GM21360 (cell line): Measurements from ENCODE around the gene ARHGEF19.
"Not testable (repeated sequence)": the region's sequence is repeated elsewhere in the genome, so short reads cannot be mapped to it uniquely, and the experiment has no call there.

ENCODE experiments used
- ATAC-seq: cut with Tn5 transposase; IDR thresholded peaks from one replicate; pipeline ENCODE4 v1.9.1; 2021; ENCODE audit warnings: mild to moderate bottlenecking, moderate library complexity; ENCODE audit not compliant: unreplicated experiment

Gene ARHGEF19

GRCh38 chr1:16168144-16168495 is 44.3 kb downstream of the ARHGEF19 start:
- ATAC-seq, result not testable (repeated sequence)

- no peak for ATAC-seq
These were observed 44.9 kb downstream of the ARHGEF19 start for GRCh38 chr1:16167331-16168143.

GRCh38 chr1:16166117-16166516 is 46.3 kb downstream of the ARHGEF19 start:
- ATAC-seq, result no peak

- ATAC-seq, result no peak
These were observed 46.9 kb downstream of the ARHGEF19 start for GRCh38 chr1:16165548-16165947.

GRCh38 chr1:16165073-16165364 is 47.4 kb downstream of the ARHGEF19 start:
- ATAC-seq, result no peak

GRCh38 chr1:16164213-16165072 is 48.0 kb downstream of the ARHGEF19 start:
- no peak for ATAC-seq

GRCh38 chr1:16163608-16164212 is 48.7 kb downstream of the ARHGEF19 start:
- ATAC-seq, result not testable (repeated sequence)

GRCh38 chr1:16162163-16162822 is 50.2 kb downstream of the ARHGEF19 start:
- no peak for ATAC-seq

- ATAC-seq, result no peak
These were observed 50.7 kb downstream of the ARHGEF19 start for GRCh38 chr1:16161717-16162116.

- ATAC-seq, result no peak
These were observed 53.2 kb downstream of the ARHGEF19 start for GRCh38 chr1:16158993-16159831.

GRCh38 chr1:16158025-16158424 is 54.4 kb downstream of the ARHGEF19 start:
- ATAC-seq, result no peak

GRCh38 chr1:16156848-16157495 is 55.5 kb downstream of the ARHGEF19 start:
- ATAC-seq, result no peak

GRCh38 chr1:16155537-16156410 is 56.7 kb downstream of the ARHGEF19 start, which contains the start of gene EPHA2:
Gene EPHA2, minus strand, starts transcription at chr1:16156069. Its CDS starts 137 bp downstream, at chr1:16155932.
- ATAC-seq, result no peak

- no peak for ATAC-seq
These were observed 58.3 kb downstream of the ARHGEF19 start for GRCh38 chr1:16153999-16154673.

- no peak for ATAC-seq
These were observed 59.1 kb downstream of the ARHGEF19 start for GRCh38 chr1:16153096-16153998.

- no peak for ATAC-seq
These were observed 59.9 kb downstream of the ARHGEF19 start for GRCh38 chr1:16152481-16153087.

GRCh38 chr1:16151995-16152384 is 60.5 kb downstream of the ARHGEF19 start:
- no peak for ATAC-seq
